Neural progenitor cell (in vitro differentiated cells): Measurements from ENCODE around the gene CRYBB1. TPM values are rescaled to one million over a fixed set of nuclear protein-coding genes. Genes with fewer than 3 reads are reported as not detected.

Source experiments
- DNase-seq: peaks from one replicate; pipeline ENCODE4 v3.0.0-alpha.2; 2016; ENCODE audit warnings: low spot score
- H2AFZ ChIP-seq: fragments of 200-600 bp; sonication (generic); replicated peaks from 2 replicates; pipeline ENCODE4 v1.6.1; 2016; ENCODE audit warnings: antibody characterized with exemption
- H3F3A ChIP-seq: fragments of 200-600 bp; sonication (generic); 2 replicates; pipeline ENCODE4 v1.6.1; 2016; ENCODE audit warnings: antibody characterized with exemption, low read depth
- H3K27ac ChIP-seq: fragments of 200-600 bp; sonication (generic); 2 replicates; pipeline ENCODE4 v1.5.1; 2016; ENCODE audit warnings: mild to moderate bottlenecking
- H3K27me3 ChIP-seq: fragments of 200-600 bp; sonication (generic); 2 replicates; pipeline ENCODE4 v1.6.1; 2016; ENCODE audit warnings: mild to moderate bottlenecking, moderate library complexity
- H3K36me3 ChIP-seq: fragments of 200-600 bp; sonication (generic); 2 replicates; pipeline ENCODE4 v1.5.1; 2016
- H3K4me1 ChIP-seq: fragments of 200-600 bp; sonication (generic); 2 replicates; pipeline ENCODE4 v1.6.1; 2016; ENCODE audit warnings: mixed run types
- H3K4me2 ChIP-seq: fragments of 200-600 bp; sonication (generic); 2 replicates; pipeline ENCODE4 v1.6.1; 2016
- H3K4me3 ChIP-seq: fragments of 200-600 bp; sonication (generic); 2 replicates; pipeline ENCODE4 v1.5.1; 2016
- H3K79me2 ChIP-seq: fragments of 200-600 bp; sonication (generic); 2 replicates; pipeline ENCODE4 v1.6.1; 2016; ENCODE audit warnings: low read depth
- H3K9ac ChIP-seq: fragments of 200-600 bp; sonication (generic); 2 replicates; pipeline ENCODE4 v1.6.1; 2016
- H3K9me3 ChIP-seq: fragments of 200-600 bp; sonication (generic); 2 replicates; pipeline ENCODE4 v1.5.1; 2016; ENCODE audit warnings: low read depth
- H4K20me1 ChIP-seq: fragments of 200-600 bp; sonication (generic); 2 replicates; pipeline ENCODE4 v1.6.1; 2016; ENCODE audit warnings: low read depth
- H3K27ac Mint-ChIP-seq: 3 replicates; pipeline ENCODE4 v1.8.0; 2021; ENCODE audit warnings: mixed read lengths
- H3K27me3 Mint-ChIP-seq: 2 replicates; pipeline ENCODE4 v1.8.0; 2022; ENCODE audit warnings: low read depth, mild to moderate bottlenecking, inconsistent platforms, moderate library complexity, mixed read lengths; ENCODE audit not compliant: insufficient read depth
- H3K36me3 Mint-ChIP-seq: 3 replicates; pipeline ENCODE4 v1.8.0; 2021; ENCODE audit warnings: mixed read lengths
- H3K4me1 Mint-ChIP-seq: 3 replicates; pipeline ENCODE4 v1.8.0; 2021; ENCODE audit warnings: mixed read lengths
- H3K4me3 Mint-ChIP-seq: 3 replicates; pipeline ENCODE4 v1.8.0; 2021; ENCODE audit warnings: mild to moderate bottlenecking, moderate library complexity, mixed read lengths
- H3K9me3 Mint-ChIP-seq: 3 replicates; pipeline ENCODE4 v1.8.0; 2020; ENCODE audit warnings: mixed read lengths
- CTCF ChIP-seq: fragments of 200-600 bp; sonication (generic); IDR thresholded peaks from 2 replicates; pipeline ENCODE4 v1.5.1; 2017; ENCODE audit warnings: antibody characterized with exemption, mild to moderate bottlenecking
- EZH2 ChIP-seq: fragments of 200-600 bp; sonication (generic); IDR thresholded peaks from 2 replicates; pipeline ENCODE4 v1.6.1; 2017; ENCODE audit warnings: antibody characterized with exemption, mild to moderate bottlenecking, moderate library complexity
- EZH2phosphoT487 ChIP-seq: fragments of 200-600 bp; sonication (generic); IDR thresholded peaks from 2 replicates; pipeline ENCODE4 v1.6.1; 2017; ENCODE audit warnings: antibody characterized with exemption
- total RNA-seq: library from RNA; depleted of rRNA; stranded (reverse); fragments of >200 nt; gene quantifications from 2 replicates; pipeline ENCODE4 v1.2.3, GENCODE V29; 2015; ENCODE audit warnings: low replicate concordance

CRYBB1 gene
- total RNA-seq, 1 donor from 2014 or later = not detected

- Mint-ChIP-seq H3K4me1 (peaks cover 73% of the 10 kb centered on the region), H3K4me3 (peak overlapping the region; percentile 47), H3K9me3 (no peaks in the 10 kb centered on the region), H3K27ac (peak overlapping the region; percentile 78), H3K27me3 (peaks cover 10% of the 10 kb centered on the region), H3K36me3 (no peaks in the 10 kb centered on the region)
- Histone ChIP-seq H3K27me3 (no peaks in the 10 kb centered on the region), H3K9me3 (no peaks in the 10 kb centered on the region), H4K20me1 (no peaks in the 10 kb centered on the region), H3K4me3 (peak overlapping the region; percentile 23), H3F3A (peaks cover 48% of the 10 kb centered on the region), H3K4me1 (peaks cover 62% of the 10 kb centered on the region), H2AFZ (no peak overlapping the region), H3K4me2 (peak overlapping the region; percentile 68), H3K36me3 (no peaks in the 10 kb centered on the region), H3K27ac (no peak overlapping the region), H3K9ac (no peak overlapping the region), H3K79me2 (no peaks in the 10 kb centered on the region)
- DNase-seq = no peak
- TF ChIP-seq CTCF (no peak), EZH2 (no peak), EZH2phosphoT487 (no peak)
These were observed 30.9 kb upstream of the CRYBB1 start for GRCh38 chr22:26648528-26649388.

GRCh38 chr22:26648011-26648497 lies 30.2 kb upstream of the CRYBB1 start:
- no peak overlapping the region for H2AFZ ChIP-seq
- TF ChIP-seq EZH2 (no peak), CTCF (no peak), EZH2phosphoT487 (no peak)
- peaks cover 69% of the 10 kb centered on the region for H3K4me1 ChIP-seq
- peak overlapping the region; percentile 86 for H3K27ac ChIP-seq
- peak; percentile 94 for DNase-seq
- Mint-ChIP-seq H3K36me3 (no peaks in the 10 kb centered on the region), H3K27me3 (peaks cover 10% of the 10 kb centered on the region), H3K4me1 (peaks cover 75% of the 10 kb centered on the region), H3K4me3 (peak overlapping the region; percentile 75), H3K27ac (peak overlapping the region; percentile 78), H3K9me3 (no peaks in the 10 kb centered on the region)
- H3K9ac ChIP-seq = no peak overlapping the region
- H3K4me2 ChIP-seq = peak overlapping the region; percentile 68
- no peaks in the 10 kb centered on the region for H3K79me2 ChIP-seq
- H3K9me3 ChIP-seq = no peaks in the 10 kb centered on the region
- H4K20me1 ChIP-seq = no peaks in the 10 kb centered on the region
- H3K36me3 ChIP-seq = no peaks in the 10 kb centered on the region
- H3K4me3 ChIP-seq = peak overlapping the region; percentile 23
- no peaks in the 10 kb centered on the region for H3K27me3 ChIP-seq
- peaks cover 55% of the 10 kb centered on the region for H3F3A ChIP-seq

GRCh38 chr22:26646158-26646557 lies 28.3 kb upstream of the CRYBB1 start:
- H3K4me3 Mint-ChIP-seq = peak overlapping the region; percentile 31
- no peaks in the 10 kb centered on the region for H3K9me3 ChIP-seq
- peaks cover 10% of the 10 kb centered on the region for H3K27me3 Mint-ChIP-seq
- no peak for DNase-seq
- peaks cover 72% of the 10 kb centered on the region for H3F3A ChIP-seq
- H3K36me3 ChIP-seq = no peaks in the 10 kb centered on the region
- peaks cover 77% of the 10 kb centered on the region for H3K4me1 ChIP-seq
- H4K20me1 ChIP-seq = no peaks in the 10 kb centered on the region
- H3K36me3 Mint-ChIP-seq = no peaks in the 10 kb centered on the region
- no peak for TF ChIP-seq EZH2phosphoT487
- no peak for TF ChIP-seq CTCF
- TF ChIP-seq EZH2 = no peak
- peak overlapping the region; percentile 97 for H3K27ac Mint-ChIP-seq
- no peak overlapping the region for H3K27ac ChIP-seq
- H3K4me3 ChIP-seq = peak overlapping the region; percentile 10
- H3K4me1 Mint-ChIP-seq = peaks cover 84% of the 10 kb centered on the region
- H3K4me2 ChIP-seq = peak overlapping the region; percentile 68
- no peak overlapping the region for H2AFZ ChIP-seq
- H3K9ac ChIP-seq = no peak overlapping the region
- H3K79me2 ChIP-seq = no peaks in the 10 kb centered on the region
- H3K9me3 Mint-ChIP-seq = no peaks in the 10 kb centered on the region
- H3K27me3 ChIP-seq = no peaks in the 10 kb centered on the region
